ENCODE results near the gene STING1. TPM values are rescaled to one million over a fixed set of nuclear protein-coding genes. Genes with fewer than 3 reads are reported as not detected.
"Not testable (repeated sequence)": the region's sequence is repeated elsewhere in the genome, so short reads cannot be mapped to it uniquely, and the experiment has no call there.

The STING1 gene
- total RNA-seq, 3 donors from 2014 or later (not counting 1 experiment from before 2014, with no cell fraction given), result 95.5 to 98.9 (median 96.6) TPM

DNA sequence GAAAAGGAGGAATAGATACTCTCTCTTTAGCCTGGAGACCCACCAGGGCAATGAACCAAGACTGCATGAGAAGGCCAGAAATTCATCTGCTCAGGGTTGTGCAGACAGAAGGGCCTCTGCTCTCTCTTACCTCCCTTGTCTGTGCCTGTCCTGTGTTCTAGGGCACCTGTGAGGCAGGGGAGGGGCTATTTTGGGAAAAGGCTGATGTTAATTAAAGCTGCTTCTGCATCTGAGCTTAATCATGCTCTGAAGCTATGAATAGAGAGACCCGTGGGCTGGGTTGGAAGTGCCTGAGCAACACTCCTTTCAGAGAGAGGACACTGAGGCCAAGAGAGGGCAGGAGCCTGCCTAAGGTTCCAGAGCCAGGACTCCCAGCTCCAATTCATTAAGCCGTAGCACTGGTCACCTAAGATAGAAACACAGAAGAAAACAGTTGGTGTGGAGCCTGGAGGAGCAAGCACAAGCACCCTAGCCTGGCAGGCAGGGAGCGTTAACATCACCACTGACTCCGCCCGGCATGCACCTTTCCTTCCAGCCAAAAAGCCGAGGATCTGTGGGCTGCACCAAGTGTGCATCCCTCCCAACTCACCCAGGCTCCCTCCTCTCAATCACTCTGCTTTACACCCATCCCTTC, 31.4 kb upstream of the STING1 start:
- Mint-ChIP-seq H3K36me3 (no peaks in the 10 kb centered on the region), H3K27ac (peak overlapping the region in 1 of 2 donors; percentile 41), H3K4me1 (peaks cover 55% of the 10 kb centered on the region in 2 donors), H3K9me3 (no peaks in the 10 kb centered on the region), H3K4me3 (no peak overlapping the region), H3K27me3 (ENCODE audit: low read depth in 2 of 2) (peaks cover 0 to 2% of the 10 kb centered on the region in 2 donors)
- no peak overlapping the region for H3K4me3 ChIP-seq (ENCODE audit: low read length)
- TF ChIP-seq, protein P1, sequence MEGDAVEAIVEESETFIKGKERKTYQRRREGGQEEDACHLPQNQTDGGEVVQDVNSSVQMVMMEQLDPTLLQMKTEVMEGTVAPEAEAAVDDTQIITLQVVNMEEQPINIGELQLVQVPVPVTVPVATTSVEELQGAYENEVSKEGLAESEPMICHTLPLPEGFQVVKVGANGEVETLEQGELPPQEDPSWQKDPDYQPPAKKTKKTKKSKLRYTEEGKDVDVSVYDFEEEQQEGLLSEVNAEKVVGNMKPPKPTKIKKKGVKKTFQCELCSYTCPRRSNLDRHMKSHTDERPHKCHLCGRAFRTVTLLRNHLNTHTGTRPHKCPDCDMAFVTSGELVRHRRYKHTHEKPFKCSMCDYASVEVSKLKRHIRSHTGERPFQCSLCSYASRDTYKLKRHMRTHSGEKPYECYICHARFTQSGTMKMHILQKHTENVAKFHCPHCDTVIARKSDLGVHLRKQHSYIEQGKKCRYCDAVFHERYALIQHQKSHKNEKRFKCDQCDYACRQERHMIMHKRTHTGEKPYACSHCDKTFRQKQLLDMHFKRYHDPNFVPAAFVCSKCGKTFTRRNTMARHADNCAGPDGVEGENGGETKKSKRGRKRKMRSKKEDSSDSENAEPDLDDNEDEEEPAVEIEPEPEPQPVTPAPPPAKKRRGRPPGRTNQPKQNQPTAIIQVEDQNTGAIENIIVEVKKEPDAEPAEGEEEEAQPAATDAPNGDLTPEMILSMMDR (IDR thresholded peaks at IDR 0.05), result peak; percentile 22
- H3K27ac ChIP-seq (ENCODE audit: low read length), result no peak overlapping the region
- ATAC-seq, result no peak
- H3K9me3 ChIP-seq (ENCODE audit: control insufficient read depth, insufficient read depth, low read length), result no peaks in the 10 kb centered on the region
- H3K27me3 ChIP-seq (ENCODE audit: control insufficient read depth, insufficient read depth, low read length), result no peaks in the 10 kb centered on the region
- no peak for DNase-seq
- WGBS (ENCODE audit: insufficient coverage), result 91% methylated on average over 6 of the region's 6 CpGs
- H3K36me3 ChIP-seq (ENCODE audit: control insufficient read depth, insufficient read depth, low read length), result no peaks in the 10 kb centered on the region
- intact Hi-C loops (cut with micrococcal nuclease), result loop anchor here (1.0 kb wide), 1 partner anchor 92 kb away; no protein-coding TSS in a partner anchor
- peaks cover 48% of the 10 kb centered on the region for H3K4me1 ChIP-seq (ENCODE audit: control insufficient read depth, insufficient read depth, low read length)

DNA sequence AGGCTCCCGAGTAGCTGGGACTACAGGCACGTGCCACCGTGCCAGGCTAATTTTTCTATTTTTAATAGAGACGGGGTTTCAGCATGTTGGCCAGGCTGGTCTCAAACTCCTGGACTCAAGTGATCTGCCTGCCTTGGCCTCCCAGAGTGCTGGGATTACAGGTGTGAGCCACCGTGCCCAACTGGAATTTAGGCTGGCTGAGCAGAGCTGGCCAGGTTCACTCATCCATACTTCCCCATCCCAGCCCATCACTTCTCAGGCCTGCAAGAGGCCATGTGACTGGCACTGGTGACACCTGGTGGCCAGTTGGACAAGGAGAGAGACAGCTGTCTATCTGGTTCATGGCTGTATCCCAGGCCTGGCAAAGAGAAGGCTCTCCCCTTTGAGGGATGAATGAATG, 30.9 kb upstream of the STING1 start:
- not testable (repeated sequence) for H3K27me3 ChIP-seq (ENCODE audit: control insufficient read depth, insufficient read depth, low read length); H3K4me3 Mint-ChIP-seq; H3K36me3 ChIP-seq (ENCODE audit: control insufficient read depth, insufficient read depth, low read length); H3K9me3 Mint-ChIP-seq; H3K4me3 ChIP-seq (ENCODE audit: low read length); H3K27ac ChIP-seq (ENCODE audit: low read length); H3K27me3 Mint-ChIP-seq (ENCODE audit: low read depth in 2 of 2); H3K36me3 Mint-ChIP-seq; H3K9me3 ChIP-seq (ENCODE audit: control insufficient read depth, insufficient read depth, low read length)
- intact Hi-C loops (cut with micrococcal nuclease), result loop anchor here (1.0 kb wide), 1 partner anchor 91 kb away; no protein-coding TSS in a partner anchor
- Mint-ChIP-seq H3K4me1 (peaks cover 49 to 50% of the 10 kb centered on the region in 2 donors), H3K27ac (peak overlapping the region in 1 of 2 donors; percentile 41)
- WGBS (ENCODE audit: insufficient coverage), result 74% methylated on average over 5 of the region's 5 CpGs
- peak; percentile 66 to 90 for DNase-seq
- ATAC-seq, result peak; percentile 59 to 69 (median 64)
- TF ChIP-seq, protein P1 (IDR thresholded peaks at IDR 0.05), result peak; percentile 74
- H3K4me1 ChIP-seq (ENCODE audit: control insufficient read depth, insufficient read depth, low read length), result peaks cover 45% of the 10 kb centered on the region

GRCh38 chr5:139512786-139513390, 30.3 kb upstream of the STING1 start:
- TF ChIP-seq, protein P1 (IDR thresholded peaks at IDR 0.05), result no peak
- Histone ChIP-seq H3K27me3 (ENCODE audit: control insufficient read depth, insufficient read depth, low read length) (no peaks in the 10 kb centered on the region), H3K27ac (ENCODE audit: low read length) (no peak overlapping the region), H3K36me3 (ENCODE audit: control insufficient read depth, insufficient read depth, low read length) (no peaks in the 10 kb centered on the region), H3K9me3 (ENCODE audit: control insufficient read depth, insufficient read depth, low read length) (no peaks in the 10 kb centered on the region), H3K4me1 (ENCODE audit: control insufficient read depth, insufficient read depth, low read length) (peaks cover 40% of the 10 kb centered on the region), H3K4me3 (ENCODE audit: low read length) (no peak overlapping the region)
- WGBS (ENCODE audit: insufficient coverage), result 95% methylated on average over 6 of the region's 6 CpGs
- H3K9me3 Mint-ChIP-seq, result no peaks in the 10 kb centered on the region
- peaks cover 45% of the 10 kb centered on the region in 2 donors for H3K4me1 Mint-ChIP-seq
- peak overlapping the region in 1 of 2 donors; percentile 41 for H3K27ac Mint-ChIP-seq
- H3K4me3 Mint-ChIP-seq, result peak overlapping the region; percentile 82
- DNase-seq (peak in 1 of 2 donors; percentile 20), ATAC-seq (no peak)
- no peaks in the 10 kb centered on the region for H3K36me3 Mint-ChIP-seq
- H3K27me3 Mint-ChIP-seq (ENCODE audit: low read depth in 2 of 2), result no peaks in the 10 kb centered on the region
- intact Hi-C loops (cut with micrococcal nuclease), result loop anchor here (1.0 kb wide), 1 partner anchor 91 kb away; no protein-coding TSS in a partner anchor

DNA sequence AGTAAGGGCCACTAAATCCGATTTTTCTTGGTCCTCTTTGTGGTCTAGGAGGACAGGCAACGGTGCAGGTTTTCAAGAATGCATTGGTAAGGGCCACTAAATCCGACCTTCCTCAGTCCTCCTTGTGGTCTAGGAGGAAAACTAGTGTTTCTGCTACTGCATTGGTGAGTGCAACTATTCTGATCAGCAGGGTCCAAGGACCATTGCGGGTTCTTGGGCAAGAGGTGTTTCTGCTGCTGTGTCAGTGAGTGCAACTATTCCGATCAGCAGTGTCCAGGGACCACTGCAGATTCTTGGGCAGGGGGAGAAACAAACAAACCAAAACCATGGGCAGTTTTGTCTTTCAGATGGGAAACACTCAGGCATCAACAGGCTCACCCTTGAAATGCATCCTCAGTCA, 22.2 kb upstream of the STING1 start:
- H3K27me3 Mint-ChIP-seq (ENCODE audit: low read depth in 2 of 2), result peaks cover 5 to 12% of the 10 kb centered on the region in 2 donors
- 82% methylated on average over 5 of the region's 5 CpGs for WGBS (ENCODE audit: insufficient coverage)
- H3K4me1 ChIP-seq (ENCODE audit: control insufficient read depth, insufficient read depth, low read length); H3K36me3 ChIP-seq (ENCODE audit: control insufficient read depth, insufficient read depth, low read length); H3K9me3 ChIP-seq (ENCODE audit: control insufficient read depth, insufficient read depth, low read length); intact Hi-C loops (cut with micrococcal nuclease); H3K27ac Mint-ChIP-seq; H3K27me3 ChIP-seq (ENCODE audit: control insufficient read depth, insufficient read depth, low read length); H3K4me1 Mint-ChIP-seq; H3K9me3 Mint-ChIP-seq; ATAC-seq; H3K4me3 Mint-ChIP-seq; H3K36me3 Mint-ChIP-seq; H3K4me3 ChIP-seq (ENCODE audit: low read length); H3K27ac ChIP-seq (ENCODE audit: low read length); DNase-seq: not testable (repeated sequence)

DNA sequence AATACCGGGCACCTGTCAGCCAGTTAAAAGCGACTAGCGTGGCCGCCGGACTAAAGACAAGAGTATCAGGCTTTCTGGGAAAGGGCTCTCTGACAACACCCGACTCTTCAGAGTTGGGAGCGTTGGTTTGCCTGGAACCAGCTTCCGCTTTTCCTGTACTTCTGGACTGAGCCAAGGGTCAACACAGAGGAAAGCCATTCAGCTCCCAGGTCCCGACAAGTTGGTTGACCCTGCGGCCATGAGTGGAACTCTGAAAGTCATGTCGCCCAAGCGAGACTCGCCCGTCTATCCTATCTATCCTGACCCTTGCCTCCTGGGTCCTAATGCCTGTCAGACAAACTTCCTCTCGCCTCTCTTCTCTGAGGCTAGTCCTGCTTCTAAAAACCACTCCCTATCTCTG, 21.3 kb upstream of the STING1 start:
- H3K4me3 ChIP-seq (ENCODE audit: low read length); H3K4me3 Mint-ChIP-seq; intact Hi-C loops (cut with micrococcal nuclease); H3K27ac Mint-ChIP-seq; H3K36me3 ChIP-seq (ENCODE audit: control insufficient read depth, insufficient read depth, low read length); DNase-seq; H3K4me1 ChIP-seq (ENCODE audit: control insufficient read depth, insufficient read depth, low read length); H3K27me3 ChIP-seq (ENCODE audit: control insufficient read depth, insufficient read depth, low read length); ATAC-seq; H3K36me3 Mint-ChIP-seq; H3K9me3 ChIP-seq (ENCODE audit: control insufficient read depth, insufficient read depth, low read length); H3K4me1 Mint-ChIP-seq; H3K27ac ChIP-seq (ENCODE audit: low read length); H3K9me3 Mint-ChIP-seq: not testable (repeated sequence)
- peaks cover 5 to 12% of the 10 kb centered on the region in 2 donors for H3K27me3 Mint-ChIP-seq (ENCODE audit: low read depth in 2 of 2)
- WGBS (ENCODE audit: insufficient coverage), result 94% methylated on average over 15 of the region's 15 CpGs
